Esophagus (tissue), 2 donors: ENCODE data around the gene PCYT2. TPM values are rescaled to one million over a fixed set of nuclear protein-coding genes. Genes with fewer than 3 reads are reported as not detected.

Experiments
- H3K27ac ChIP-seq, 2 donors: one replicate each; pipeline ENCODE4 v1.5.1; 2013; ENCODE audit warnings: low read depth in 2 of 2, mild to moderate bottlenecking in 2 of 2, inconsistent platforms in 1 of 2, low read length in 1 of 2, moderate library complexity in 1 of 2
- H3K27me3 ChIP-seq, 2 donors: one replicate each; pipeline ENCODE4 v1.6.1; 2013; ENCODE audit warnings: low read length in 2 of 2, control low read depth in 1 of 2, mild to moderate bottlenecking in 1 of 2; ENCODE audit not compliant: insufficient read depth in 2 of 2, control insufficient read depth in 1 of 2
- H3K36me3 ChIP-seq, 2 donors: one replicate each; pipeline ENCODE4 v1.6.1; 2013; ENCODE audit warnings: low read length in 1 of 2; ENCODE audit not compliant: control insufficient read depth in 2 of 2, insufficient read depth in 2 of 2
- H3K4me1 ChIP-seq, 2 donors: one replicate each; pipeline ENCODE4 v1.6.1; 2013; ENCODE audit warnings: low read length in 1 of 2; ENCODE audit not compliant: control insufficient read depth in 2 of 2, insufficient read depth in 2 of 2
- H3K4me3 ChIP-seq, 2 donors: one replicate each; pipeline ENCODE4 v1.5.1; 2013; ENCODE audit warnings: low read length in 2 of 2, mild to moderate bottlenecking in 2 of 2, low read depth in 1 of 2, moderate library complexity in 1 of 2
- H3K9me3 ChIP-seq, 2 donors: one replicate each; pipeline ENCODE4 v1.6.1; 2013; ENCODE audit warnings: mild to moderate bottlenecking in 2 of 2, low read depth in 1 of 2, low read length in 1 of 2, moderate library complexity in 1 of 2; ENCODE audit not compliant: control insufficient read depth in 2 of 2, insufficient read depth in 1 of 2
- WGBS, 2 donors: extraction: QIAGEN DNeasy Blood & Tissue Kit; methylation state at CpG; one replicate each; pipeline ENCODE4 v1.1.7; 2013; 5-methylcytosine and 5-hydroxymethylcytosine counted together
- polyA plus RNA-seq, 2 donors: library from polyadenylated mRNA; stranded (reverse); fragments of 200-250 nt; gene quantifications; one replicate each; pipeline ENCODE4 v1.2.3, GENCODE V29; 2013
- donor health status: healthy with polysubstance abuse.
- donor health status: Bipolar disorder and iron deficiency.

Gene PCYT2
- 10 to 100 TPM; 23.1 to 46.5 TPM for polyA plus RNA-seq

DNA sequence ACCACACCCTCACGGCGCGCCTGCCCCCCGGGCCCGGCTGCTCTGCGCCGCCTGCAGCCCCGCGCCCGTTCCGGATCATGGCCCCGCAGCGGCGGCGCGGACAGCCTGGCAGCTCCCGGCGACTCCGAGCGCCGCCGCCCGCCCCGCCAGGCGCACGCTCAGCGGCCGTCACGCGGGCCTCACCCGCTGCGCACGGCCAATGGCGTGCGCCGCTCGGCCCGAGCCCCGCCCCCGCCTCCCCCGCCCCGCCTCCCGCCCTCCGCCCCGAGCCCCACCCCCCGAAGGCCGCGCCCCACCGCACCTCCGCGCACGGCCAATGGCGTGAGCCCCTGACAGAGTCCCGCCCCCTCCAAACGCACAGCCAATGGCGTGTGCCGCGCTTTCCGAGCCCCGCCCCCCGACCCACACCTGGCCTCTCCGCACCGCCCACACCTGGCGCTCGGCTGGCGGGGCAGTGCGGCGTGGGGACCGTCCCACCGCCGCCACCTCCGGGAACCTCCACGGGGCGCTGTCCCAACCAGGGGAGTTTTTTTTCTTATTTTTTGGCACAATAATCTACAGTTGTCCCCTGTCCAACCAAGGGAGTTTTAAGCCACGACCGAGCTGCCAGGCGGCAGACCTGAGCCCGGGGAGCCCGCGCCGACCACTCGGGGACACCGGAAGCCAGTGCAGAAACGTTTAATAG is at the start of gene PCYT2:
TSS of gene PCYT2 (minus strand) at position 123 of the 685 bp plus-strand sequence. CDS start at position 79, 44 bp downstream.
- Histone ChIP-seq H3K27ac (peak within 1 kb of the TSS; percentile 65 to 84), H3K9me3 (no peaks in the 10 kb centered on the region)

DNA sequence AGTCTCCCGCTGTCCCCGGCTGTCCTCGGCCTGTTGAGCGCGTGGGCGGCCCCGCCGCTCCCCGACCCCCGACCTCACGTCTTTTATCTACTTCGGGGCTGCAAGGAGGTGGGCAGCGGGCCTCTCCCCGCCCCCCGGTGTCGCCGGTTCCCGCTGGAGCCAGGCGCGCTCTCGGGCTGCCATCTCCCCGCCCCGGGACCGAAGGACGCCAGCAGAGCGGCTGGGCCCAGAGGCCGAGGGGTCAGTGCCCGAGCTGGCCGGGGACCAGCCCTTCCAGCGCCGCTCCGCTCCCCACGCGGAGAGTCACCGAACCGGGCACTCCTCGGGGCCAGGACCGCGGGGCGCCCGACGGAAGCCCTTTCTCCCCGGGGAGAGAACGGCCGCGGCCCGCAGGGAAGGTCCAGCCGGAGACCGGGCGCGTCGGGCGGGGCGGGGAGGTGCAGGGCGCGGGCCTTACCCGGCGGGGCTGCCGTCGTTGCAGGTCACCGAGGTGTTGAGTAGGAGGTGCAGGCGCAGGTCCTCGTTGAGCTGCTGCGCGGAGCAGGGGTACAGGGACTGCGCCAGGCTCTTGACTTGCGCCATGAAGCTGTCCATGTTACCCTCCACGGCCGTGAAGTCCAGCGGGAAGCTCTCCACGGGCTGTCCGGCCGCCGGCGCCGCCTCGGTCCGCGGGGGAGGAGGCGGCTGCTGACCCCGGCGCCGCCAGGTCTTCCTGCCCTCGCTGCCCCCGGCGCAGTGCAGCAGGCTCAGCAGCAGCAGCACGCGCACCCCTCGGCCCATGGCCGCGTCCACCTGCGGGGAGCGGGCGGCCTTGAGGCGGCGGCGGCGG is 49.1 kb upstream of the PCYT2 start:
- Histone ChIP-seq H3K4me1 (peaks cover 0 to 7% of the 10 kb centered on the region in 2 donors), H3K27me3 (peaks cover 0 to 11% of the 10 kb centered on the region in 2 donors), H3K9me3 (no peaks in the 10 kb centered on the region), H3K4me3 (peak overlapping the region; percentile 44), H3K27ac (no peak overlapping the region), H3K36me3 (no peaks in the 10 kb centered on the region)
- 2 to 3% methylated on average over 65 to 98 of the region's 98 CpGs for WGBS, 2 donors

More for the DNA sequence above, at the start of gene PCYT2:
- Histone ChIP-seq H3K4me1 (peaks cover 9 to 21% of the 10 kb centered on the region in 2 donors), H3K27me3 (no peaks in the 10 kb centered on the region), H3K36me3 (peaks cover 3 to 67% of the 10 kb centered on the region in 2 donors), H3K4me3 (peak within 1 kb of the TSS; percentile 70 to 72)
- 4 to 8% methylated on average over 48 to 84 of the region's 84 CpGs for WGBS, 2 donors

DNA sequence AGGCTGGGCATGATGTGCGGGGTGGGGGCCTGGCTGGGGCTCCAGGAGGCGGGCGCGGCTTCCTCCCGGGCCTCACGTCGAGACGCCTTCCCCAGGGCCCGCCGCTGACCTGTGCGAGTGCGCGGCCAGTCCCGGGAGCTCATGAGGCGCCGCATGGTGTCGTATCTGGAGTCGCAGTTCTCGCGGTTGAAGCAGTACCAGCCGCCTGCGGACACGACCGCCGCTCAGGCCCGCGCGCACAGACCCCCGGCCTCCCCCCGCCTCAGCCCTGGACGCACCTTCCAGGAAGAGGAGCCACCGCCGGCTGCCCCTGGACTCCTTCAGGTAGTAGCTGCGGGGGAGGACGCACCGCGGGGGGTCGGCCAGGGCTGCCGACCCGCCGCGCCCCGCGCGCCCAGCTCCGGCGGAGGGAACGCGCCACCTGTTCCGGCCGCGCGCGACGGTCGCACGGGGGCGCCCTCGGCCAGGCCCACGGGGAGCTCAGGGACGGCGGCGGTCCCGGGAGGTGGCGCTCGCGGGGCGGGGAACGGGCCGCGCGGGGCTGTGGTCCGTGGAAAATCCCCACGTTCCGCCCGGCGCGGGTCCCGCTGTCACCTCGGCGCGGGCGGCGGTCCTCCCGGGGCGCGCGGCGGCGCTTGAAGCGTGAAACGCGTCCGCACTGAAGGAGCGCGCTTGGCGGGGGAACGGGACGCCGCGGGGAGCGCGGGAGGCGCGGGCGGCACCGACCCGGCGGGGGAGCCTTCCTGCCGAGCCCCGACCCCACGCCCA is 48.3 kb upstream of the PCYT2 start:
- Histone ChIP-seq H3K4me1 (peaks cover 0 to 7% of the 10 kb centered on the region in 2 donors), H3K4me3 (peak overlapping the region; percentile 44), H3K36me3 (no peaks in the 10 kb centered on the region), H3K27me3 (peaks cover 0 to 11% of the 10 kb centered on the region in 2 donors), H3K9me3 (no peaks in the 10 kb centered on the region), H3K27ac (no peak overlapping the region)
- WGBS, 2 donors: 2% methylated on average over 83 to 112 of the region's 112 CpGs

DNA sequence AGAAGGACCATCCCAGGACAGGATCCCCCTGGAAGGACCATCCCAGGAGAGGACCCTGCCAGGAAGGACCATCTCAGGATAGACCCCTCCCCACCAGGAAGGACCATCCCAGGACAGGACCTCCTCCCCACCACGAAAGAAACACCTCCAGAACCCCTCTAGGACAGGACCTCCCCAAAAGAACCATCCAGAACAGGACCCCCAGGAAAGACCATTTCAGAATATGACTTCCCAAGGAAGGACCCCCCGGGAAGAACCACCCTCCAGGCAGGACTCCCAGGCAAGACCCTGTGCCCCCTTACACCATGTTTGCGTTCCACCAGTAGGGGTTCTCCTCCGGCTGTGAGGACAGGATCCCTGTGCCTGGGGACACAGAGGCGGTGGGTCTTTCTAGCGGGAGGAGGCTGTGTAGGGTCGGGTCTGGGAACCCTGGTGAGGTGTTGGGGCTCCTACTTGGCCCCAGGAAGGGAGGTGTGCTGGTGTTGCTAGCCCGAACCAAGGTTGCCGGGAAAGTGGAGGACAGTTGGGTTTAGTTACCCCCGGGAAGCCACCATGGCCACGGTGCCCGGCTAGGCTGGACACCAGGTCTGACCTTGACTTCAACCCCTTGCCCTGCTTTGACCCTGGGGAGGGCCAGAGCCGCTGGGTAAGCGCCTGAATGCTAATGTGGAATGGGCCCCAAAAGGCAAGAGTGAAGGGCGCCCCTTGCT is 47.6 kb upstream of the PCYT2 start:
- H3K9me3 ChIP-seq: no peaks in the 10 kb centered on the region
- peaks cover 0 to 11% of the 10 kb centered on the region in 2 donors for H3K27me3 ChIP-seq
- H3K27ac ChIP-seq: no peak overlapping the region
- H3K4me3 ChIP-seq: no peak overlapping the region
- WGBS, 2 donors: 55 to 61% methylated on average over 15 of the region's 15 CpGs
- peaks cover 0 to 7% of the 10 kb centered on the region in 2 donors for H3K4me1 ChIP-seq
- no peaks in the 10 kb centered on the region for H3K36me3 ChIP-seq

DNA sequence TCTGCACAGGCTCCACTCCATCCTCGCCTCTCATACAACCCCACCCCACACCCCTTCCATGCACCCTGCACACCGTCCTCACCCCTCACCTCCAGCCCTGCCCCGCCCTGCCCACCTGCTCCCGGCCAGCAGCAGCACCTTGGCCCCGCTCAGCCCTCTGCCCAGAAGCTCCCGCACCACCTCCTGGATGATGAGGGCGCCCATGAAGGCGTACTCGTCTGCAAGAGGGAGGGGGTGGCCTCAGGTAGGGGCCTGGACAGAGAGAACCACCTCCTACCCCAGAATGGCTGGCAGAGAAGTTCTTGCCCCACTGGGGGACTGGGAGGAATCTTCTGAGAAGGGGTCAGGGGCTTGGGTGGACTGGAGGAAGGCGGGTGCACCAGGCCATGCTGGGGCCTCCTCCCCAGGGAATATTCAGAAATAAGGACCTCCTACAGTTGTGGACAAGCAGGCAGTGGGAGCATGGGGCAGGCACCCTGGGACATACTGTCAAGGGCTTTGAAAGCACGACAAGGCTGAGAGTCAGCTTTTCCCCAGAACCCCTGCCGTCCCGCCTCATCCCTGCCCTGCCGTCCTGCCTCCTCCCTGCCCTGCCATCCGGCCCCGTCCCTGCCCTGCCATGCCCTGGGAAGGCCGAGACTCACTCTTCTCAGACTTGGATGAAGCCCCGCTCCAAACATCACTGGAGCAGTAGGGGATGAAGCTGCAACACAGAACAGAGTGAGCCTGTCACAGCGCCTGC is 46.7 kb upstream of the PCYT2 start:
- H3K9me3 ChIP-seq: no peaks in the 10 kb centered on the region
- WGBS, 2 donors: 84 to 85% methylated on average over 19 of the region's 19 CpGs
- peaks cover 0 to 11% of the 10 kb centered on the region in 2 donors for H3K27me3 ChIP-seq

DNA sequence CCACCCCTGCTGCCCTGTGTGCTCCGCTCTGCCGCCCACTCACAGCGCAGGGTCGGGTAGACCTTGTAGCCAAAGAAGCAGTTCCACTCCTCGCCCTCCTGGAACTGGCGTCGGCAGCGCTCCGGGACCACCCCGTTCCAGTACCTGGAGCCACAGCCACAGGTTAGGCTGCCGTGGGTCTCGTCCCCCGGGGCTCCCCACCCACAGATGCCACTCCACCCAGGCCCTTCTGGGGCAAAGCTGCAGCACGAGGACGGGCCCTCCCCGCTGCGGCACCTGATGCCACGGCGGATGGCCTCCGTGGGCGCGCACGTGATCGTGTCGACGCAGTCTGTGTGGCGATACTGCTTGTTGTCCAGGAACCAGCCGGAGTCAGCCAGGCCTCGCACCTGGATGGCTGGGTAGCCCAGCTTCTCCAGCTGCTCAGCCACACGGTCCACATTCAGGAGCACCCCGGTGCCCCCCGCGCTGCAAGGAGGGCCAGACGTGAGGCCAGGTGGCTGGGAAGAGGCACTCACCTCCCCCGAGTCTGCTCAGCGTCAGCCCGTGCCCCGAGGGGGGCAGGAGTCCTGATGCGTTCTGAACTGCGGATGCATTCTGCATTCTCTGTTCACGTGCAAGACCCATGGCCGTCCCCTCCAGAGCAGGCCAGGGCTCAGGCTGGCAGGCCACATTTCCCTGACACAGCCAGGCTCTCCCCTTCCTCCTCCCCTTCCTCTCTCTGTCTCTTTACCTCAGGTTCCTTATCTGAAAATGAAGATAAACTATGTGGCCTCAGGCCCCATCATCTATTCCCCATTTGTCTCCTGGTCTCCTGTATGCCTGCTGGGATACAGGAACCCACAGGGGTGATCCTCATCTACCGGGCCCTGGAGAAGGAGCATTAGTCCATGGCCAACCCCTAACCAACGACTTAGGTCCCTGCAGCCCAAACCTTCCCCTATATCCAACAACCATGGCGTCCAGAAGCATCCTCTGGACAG is 45.7 kb upstream of the PCYT2 start:
- no peaks in the 10 kb centered on the region for H3K36me3 ChIP-seq
- no peaks in the 10 kb centered on the region for H3K9me3 ChIP-seq
- 84 to 87% methylated on average over 45 of the region's 45 CpGs for WGBS, 2 donors
- H3K27me3 ChIP-seq: peaks cover 0 to 11% of the 10 kb centered on the region in 2 donors
- H3K4me3 ChIP-seq: no peak overlapping the region
- H3K4me1 ChIP-seq: peaks cover 0 to 7% of the 10 kb centered on the region in 2 donors
- H3K27ac ChIP-seq: no peak overlapping the region

More for the DNA sequence above, 46.7 kb upstream of the PCYT2 start:
- H3K4me1 ChIP-seq: peaks cover 0 to 7% of the 10 kb centered on the region in 2 donors
- H3K27ac ChIP-seq: no peak overlapping the region
- no peak overlapping the region for H3K4me3 ChIP-seq
- H3K36me3 ChIP-seq: no peaks in the 10 kb centered on the region

DNA sequence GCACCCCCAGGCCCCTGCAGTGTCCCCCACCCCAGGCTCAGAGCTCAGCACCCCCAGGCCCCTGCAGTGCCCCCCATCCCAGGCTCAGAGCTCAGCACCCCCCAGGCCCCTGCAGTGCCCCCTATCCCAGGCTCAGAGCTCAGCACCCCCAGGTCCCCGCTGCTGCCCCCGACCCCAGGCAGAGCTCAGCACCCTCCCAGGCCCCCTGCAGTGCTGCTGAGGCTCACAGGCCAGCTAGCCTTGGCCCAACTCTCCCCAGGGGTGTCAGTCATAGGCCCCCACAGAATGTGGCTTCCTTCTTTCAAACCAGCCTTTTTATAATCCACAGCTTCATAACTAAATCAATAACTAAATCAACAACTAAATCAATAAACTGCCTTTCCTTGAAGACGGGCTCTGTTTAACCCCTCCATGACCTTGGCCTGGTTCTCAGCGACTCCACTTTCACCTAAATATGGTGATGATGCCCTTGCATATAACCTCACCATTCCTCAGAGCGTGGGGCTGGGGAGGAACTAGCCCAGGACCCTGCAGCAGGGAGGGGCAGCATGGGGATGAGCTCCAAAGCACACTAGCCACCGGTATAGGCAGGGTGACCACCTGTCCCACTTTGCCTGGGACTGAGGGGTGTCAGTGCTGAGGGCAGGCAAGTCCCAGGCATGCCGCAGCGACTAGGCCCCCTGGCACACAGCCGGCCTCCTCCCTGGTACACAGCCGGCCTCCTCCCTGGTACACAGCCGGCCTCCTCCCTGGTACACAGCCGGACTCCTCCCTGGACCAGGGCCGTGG is 44.8 kb upstream of the PCYT2 start:
- Histone ChIP-seq H3K36me3 (no peaks in the 10 kb centered on the region), H3K27ac (no peak overlapping the region), H3K9me3 (no peaks in the 10 kb centered on the region), H3K27me3 (peaks cover 0 to 8% of the 10 kb centered on the region in 2 donors), H3K4me1 (peaks cover 0 to 7% of the 10 kb centered on the region in 2 donors), H3K4me3 (no peak overlapping the region)
- 78 to 86% methylated on average over 13 of the region's 13 CpGs for WGBS, 2 donors
